MM.1S (cell line): ENCODE results near the gene PYGL.

Source experiments
- DNase-seq: peaks from one replicate; pipeline ENCODE4 v3.0.0-alpha.2; 2015
- H2AFZ ChIP-seq: fragments of 300-600 bp; sonication (generic); 2 replicates; pipeline ENCODE4 v1.6.0; 2016; ENCODE audit warnings: antibody characterized with exemption, low read length
- H3F3A ChIP-seq: fragments of 300-600 bp; sonication (generic); 2 replicates; pipeline ENCODE4 v1.6.1; 2016; ENCODE audit warnings: mild to moderate bottlenecking, antibody characterized with exemption, low read length, moderate library complexity, mixed read lengths; ENCODE audit not compliant: insufficient read depth
- H3K27ac ChIP-seq: fragments of 300-600 bp; sonication (generic); 2 replicates; pipeline ENCODE4 v1.5.1; 2016; ENCODE audit warnings: mild to moderate bottlenecking, low read length
- H3K27me3 ChIP-seq: fragments of 300-600 bp; sonication (generic); replicated peaks from 2 replicates; pipeline ENCODE4 v1.6.0; 2016; ENCODE audit warnings: low read length; ENCODE audit not compliant: insufficient read depth
- H3K36me3 ChIP-seq: fragments of 300-600 bp; sonication (generic); replicated peaks from 2 replicates; pipeline ENCODE4 v1.6.1; 2016; ENCODE audit warnings: mild to moderate bottlenecking, low read length, mixed read lengths; ENCODE audit not compliant: insufficient read depth
- H3K4me1 ChIP-seq: fragments of 300-600 bp; sonication (generic); 2 replicates; pipeline ENCODE4 v1.6.1; 2016; ENCODE audit warnings: low read length, mixed read lengths
- H3K4me2 ChIP-seq: fragments of 300-600 bp; sonication (generic); 2 replicates; pipeline ENCODE4 v1.6.0; 2016; ENCODE audit warnings: low read depth, low read length
- H3K4me3 ChIP-seq: fragments of 300-600 bp; sonication (generic); 2 replicates; pipeline ENCODE4 v1.5.1; 2016; ENCODE audit warnings: low read length, mixed read lengths
- H3K79me2 ChIP-seq: fragments of 300-600 bp; sonication (generic); 2 replicates; pipeline ENCODE4 v1.6.1; 2016; ENCODE audit warnings: mixed run types, low read length, mixed read lengths
- H3K9ac ChIP-seq: fragments of 300-600 bp; sonication (generic); 2 replicates; pipeline ENCODE4 v1.6.1; 2016; ENCODE audit warnings: low read length, mixed read lengths
- H3K9me2 ChIP-seq: fragments of 300-600 bp; sonication (generic); replicated peaks from 2 replicates; pipeline ENCODE4 v1.6.1; 2016; ENCODE audit warnings: mild to moderate bottlenecking, low read length, mixed read lengths; ENCODE audit not compliant: insufficient read depth
- H3K9me3 ChIP-seq: fragments of 300-600 bp; sonication (generic); replicated peaks from 2 replicates; pipeline ENCODE4 v1.6.1; 2016; ENCODE audit warnings: mild to moderate bottlenecking, low read length, mixed read lengths; ENCODE audit not compliant: insufficient read depth
- H4K20me1 ChIP-seq: fragments of 300-600 bp; sonication (generic); 2 replicates; pipeline ENCODE4 v1.6.1; 2016; ENCODE audit warnings: mild to moderate bottlenecking, low read length, moderate library complexity, mixed read lengths; ENCODE audit not compliant: insufficient read depth
- CTCF ChIP-seq: fragments of 300-600 bp; sonication (generic); IDR thresholded peaks from 2 replicates; pipeline ENCODE4 v1.5.1; 2016; ENCODE audit warnings: antibody characterized with exemption, low read length, mixed read lengths
- EZH2 ChIP-seq: fragments of 300-600 bp; sonication (generic); optimal IDR thresholded peaks from 2 replicates; pipeline ENCODE3; 2017; ENCODE audit warnings: low read depth, mild to moderate bottlenecking, antibody characterized with exemption, low read length, mixed read lengths
- EZH2phosphoT487 ChIP-seq: fragments of 300-600 bp; sonication (generic); IDR thresholded peaks from 2 replicates; pipeline ENCODE4 v1.6.1; 2018; ENCODE audit warnings: antibody characterized with exemption, low read length

PYGL gene

DNA sequence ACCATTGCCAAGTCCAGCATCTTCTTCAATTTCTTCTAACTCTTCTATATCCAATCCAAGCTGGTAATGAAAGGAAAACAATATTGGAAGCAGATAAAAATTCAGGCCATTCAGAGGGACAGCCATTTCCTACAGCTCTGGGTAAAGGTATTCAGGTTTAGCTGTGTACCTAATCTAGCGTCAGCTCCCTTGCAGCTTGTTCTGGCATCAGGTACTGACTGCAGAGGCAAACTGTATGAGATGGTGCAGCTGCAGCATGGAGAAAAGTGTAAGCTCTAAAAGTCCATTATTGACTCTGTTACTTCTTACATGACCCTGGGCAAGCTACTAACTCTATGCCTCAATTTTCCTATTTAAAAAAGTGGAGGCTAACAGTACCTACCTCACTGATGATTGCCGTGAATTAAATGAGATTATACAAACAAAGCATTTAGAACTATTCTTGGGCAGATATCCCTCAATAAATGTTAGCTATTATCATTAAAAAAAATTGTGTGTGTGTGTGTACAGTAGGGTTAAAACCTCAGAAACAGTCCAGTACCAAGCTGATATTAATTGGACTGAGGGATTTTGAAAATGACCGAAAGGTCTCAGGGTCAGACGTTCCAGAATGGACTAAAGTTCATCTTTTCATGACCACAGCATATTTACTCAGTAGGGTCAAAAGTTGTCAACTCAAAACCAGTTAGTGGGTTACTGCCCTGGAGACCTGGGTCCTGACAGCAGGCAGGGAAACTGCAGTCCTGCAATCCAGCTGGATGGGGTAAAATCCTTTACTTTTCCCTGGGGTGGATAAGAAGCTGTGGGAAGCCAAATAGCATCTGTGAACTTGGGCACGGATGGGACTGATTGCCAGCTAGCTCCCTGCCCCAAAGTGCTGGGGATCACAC, 8.9 kb downstream of the PYGL start:
- no peaks in the 10 kb centered on the region for H3K36me3 ChIP-seq
- no peaks in the 10 kb centered on the region for H3F3A ChIP-seq
- DNase-seq: no peak
- H3K9me3 ChIP-seq: no peaks in the 10 kb centered on the region
- H3K4me3 ChIP-seq: no peak overlapping the region
- no peak overlapping the region for H2AFZ ChIP-seq
- H4K20me1 ChIP-seq: no peaks in the 10 kb centered on the region
- H3K4me2 ChIP-seq: no peak overlapping the region
- no peaks in the 10 kb centered on the region for H3K79me2 ChIP-seq
- H3K27ac ChIP-seq: no peak overlapping the region
- no peaks in the 10 kb centered on the region for H3K9me2 ChIP-seq
- TF ChIP-seq CTCF: no peak
- TF ChIP-seq EZH2: no peak
- no peak for TF ChIP-seq EZH2phosphoT487
- no peaks in the 10 kb centered on the region for H3K4me1 ChIP-seq
- H3K9ac ChIP-seq: no peak overlapping the region
- no peaks in the 10 kb centered on the region for H3K27me3 ChIP-seq

GRCh38 chr14:50932592-50933495, 11.4 kb downstream of the PYGL start:
- DNase-seq: no peak
- Histone ChIP-seq H4K20me1 (no peaks in the 10 kb centered on the region), H3K9me2 (no peaks in the 10 kb centered on the region), H3K36me3 (no peaks in the 10 kb centered on the region), H3K4me1 (no peaks in the 10 kb centered on the region), H3K27me3 (no peaks in the 10 kb centered on the region), H3F3A (no peaks in the 10 kb centered on the region), H3K27ac (no peak overlapping the region), H3K79me2 (no peaks in the 10 kb centered on the region), H3K9me3 (no peaks in the 10 kb centered on the region), H2AFZ (no peak overlapping the region), H3K9ac (no peak overlapping the region), H3K4me3 (no peak overlapping the region), H3K4me2 (no peak overlapping the region)
- TF ChIP-seq CTCF: no peak
- TF ChIP-seq EZH2phosphoT487: no peak
- TF ChIP-seq EZH2: no peak

- H3K4me1 ChIP-seq: no peaks in the 10 kb centered on the region
- no peaks in the 10 kb centered on the region for H3K27me3 ChIP-seq
- H3K4me3 ChIP-seq: no peak overlapping the region
- H3K9ac ChIP-seq: no peak overlapping the region
- no peaks in the 10 kb centered on the region for H3K9me3 ChIP-seq
- H3K9me2 ChIP-seq: no peaks in the 10 kb centered on the region
- H3K36me3 ChIP-seq: no peaks in the 10 kb centered on the region
- no peaks in the 10 kb centered on the region for H3K79me2 ChIP-seq
- H2AFZ ChIP-seq: no peak overlapping the region
- no peak for TF ChIP-seq CTCF
- no peak for TF ChIP-seq EZH2phosphoT487
- TF ChIP-seq EZH2: no peak
- DNase-seq: no peak
- no peaks in the 10 kb centered on the region for H4K20me1 ChIP-seq
- no peak overlapping the region for H3K4me2 ChIP-seq
- H3F3A ChIP-seq: no peaks in the 10 kb centered on the region
- no peak overlapping the region for H3K27ac ChIP-seq
These were observed 12.1 kb downstream of the PYGL start for GRCh38 chr14:50932156-50932555.
